Neural cell (in vitro differentiated cells): ENCODE data around the gene ARHGEF37.

Experiments
- EP300 ChIP-seq: fragments of 450-650 bp; conservative IDR thresholded peaks from 2 replicates; pipeline ENCODE4 v1.6.1; 2014; ENCODE audit warnings: antibody characterized with exemption, mild to moderate bottlenecking, moderate library complexity; ENCODE audit not compliant: poor library complexity, severe bottlenecking
- EZH2 ChIP-seq: fragments of 200-600, 300-800 bp; shearing (Covaris generic), sonication (generic); IDR thresholded peaks from 2 replicates; pipeline ENCODE4 v1.6.1; 2014; ENCODE audit warnings: antibody characterized with exemption, low read length, borderline replicate concordance, mild to moderate bottlenecking; ENCODE audit not compliant: insufficient read depth, poor library complexity, severe bottlenecking
- POLR2AphosphoS5 ChIP-seq: IDR thresholded peaks from 2 replicates; pipeline ENCODE4 v1.6.1; 2012
- TAF1 ChIP-seq: IDR thresholded peaks from 2 replicates; pipeline ENCODE4 v1.6.1; 2012; ENCODE audit warnings: low read depth
- TF ChIP-seq, protein P1 (sequence below): fragments of 450-650 bp; IDR thresholded peaks from 2 replicates; pipeline ENCODE4 v1.5.1; 2014; ENCODE audit warnings: antibody characterized with exemption, mild to moderate bottlenecking, moderate library complexity; ENCODE audit not compliant: poor library complexity, severe bottlenecking
- TF ChIP-seq, protein P2 (sequence below): IDR thresholded peaks from 2 replicates; pipeline ENCODE4 v1.6.1; 2012; ENCODE audit warnings: borderline replicate concordance

DNA sequence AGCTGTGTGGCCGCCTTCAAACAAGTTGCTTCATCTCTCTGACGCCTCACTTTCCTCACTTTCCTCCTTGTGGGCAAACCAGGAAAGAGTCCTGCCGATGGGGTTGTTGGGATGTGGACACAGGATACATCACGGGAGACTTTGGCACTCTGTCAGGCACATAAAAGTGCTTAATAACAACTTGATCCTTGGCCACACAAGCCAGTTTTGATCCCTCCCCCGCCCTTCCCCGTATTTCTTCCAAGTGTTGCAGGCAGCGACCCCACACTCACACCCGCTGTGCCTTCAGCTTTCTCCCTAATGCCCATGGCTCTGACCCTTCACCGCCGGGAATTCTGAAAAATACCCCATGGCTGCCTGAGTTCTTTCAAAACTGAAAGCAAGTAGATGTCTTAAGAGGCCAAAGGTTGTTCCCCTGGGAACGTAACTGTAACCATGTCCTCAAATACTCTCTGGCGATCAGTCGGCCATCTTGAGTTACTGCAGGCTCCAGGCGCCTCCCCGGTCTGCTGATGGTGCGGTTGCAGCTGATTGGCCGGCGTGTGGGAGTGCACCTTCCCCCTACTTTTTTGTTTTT, 59.8 kb downstream of the ARHGEF37 start:
- TF ChIP-seq, protein P1, sequence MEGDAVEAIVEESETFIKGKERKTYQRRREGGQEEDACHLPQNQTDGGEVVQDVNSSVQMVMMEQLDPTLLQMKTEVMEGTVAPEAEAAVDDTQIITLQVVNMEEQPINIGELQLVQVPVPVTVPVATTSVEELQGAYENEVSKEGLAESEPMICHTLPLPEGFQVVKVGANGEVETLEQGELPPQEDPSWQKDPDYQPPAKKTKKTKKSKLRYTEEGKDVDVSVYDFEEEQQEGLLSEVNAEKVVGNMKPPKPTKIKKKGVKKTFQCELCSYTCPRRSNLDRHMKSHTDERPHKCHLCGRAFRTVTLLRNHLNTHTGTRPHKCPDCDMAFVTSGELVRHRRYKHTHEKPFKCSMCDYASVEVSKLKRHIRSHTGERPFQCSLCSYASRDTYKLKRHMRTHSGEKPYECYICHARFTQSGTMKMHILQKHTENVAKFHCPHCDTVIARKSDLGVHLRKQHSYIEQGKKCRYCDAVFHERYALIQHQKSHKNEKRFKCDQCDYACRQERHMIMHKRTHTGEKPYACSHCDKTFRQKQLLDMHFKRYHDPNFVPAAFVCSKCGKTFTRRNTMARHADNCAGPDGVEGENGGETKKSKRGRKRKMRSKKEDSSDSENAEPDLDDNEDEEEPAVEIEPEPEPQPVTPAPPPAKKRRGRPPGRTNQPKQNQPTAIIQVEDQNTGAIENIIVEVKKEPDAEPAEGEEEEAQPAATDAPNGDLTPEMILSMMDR, result no peak
- no peak for TF ChIP-seq TAF1
- TF ChIP-seq, protein P2, sequence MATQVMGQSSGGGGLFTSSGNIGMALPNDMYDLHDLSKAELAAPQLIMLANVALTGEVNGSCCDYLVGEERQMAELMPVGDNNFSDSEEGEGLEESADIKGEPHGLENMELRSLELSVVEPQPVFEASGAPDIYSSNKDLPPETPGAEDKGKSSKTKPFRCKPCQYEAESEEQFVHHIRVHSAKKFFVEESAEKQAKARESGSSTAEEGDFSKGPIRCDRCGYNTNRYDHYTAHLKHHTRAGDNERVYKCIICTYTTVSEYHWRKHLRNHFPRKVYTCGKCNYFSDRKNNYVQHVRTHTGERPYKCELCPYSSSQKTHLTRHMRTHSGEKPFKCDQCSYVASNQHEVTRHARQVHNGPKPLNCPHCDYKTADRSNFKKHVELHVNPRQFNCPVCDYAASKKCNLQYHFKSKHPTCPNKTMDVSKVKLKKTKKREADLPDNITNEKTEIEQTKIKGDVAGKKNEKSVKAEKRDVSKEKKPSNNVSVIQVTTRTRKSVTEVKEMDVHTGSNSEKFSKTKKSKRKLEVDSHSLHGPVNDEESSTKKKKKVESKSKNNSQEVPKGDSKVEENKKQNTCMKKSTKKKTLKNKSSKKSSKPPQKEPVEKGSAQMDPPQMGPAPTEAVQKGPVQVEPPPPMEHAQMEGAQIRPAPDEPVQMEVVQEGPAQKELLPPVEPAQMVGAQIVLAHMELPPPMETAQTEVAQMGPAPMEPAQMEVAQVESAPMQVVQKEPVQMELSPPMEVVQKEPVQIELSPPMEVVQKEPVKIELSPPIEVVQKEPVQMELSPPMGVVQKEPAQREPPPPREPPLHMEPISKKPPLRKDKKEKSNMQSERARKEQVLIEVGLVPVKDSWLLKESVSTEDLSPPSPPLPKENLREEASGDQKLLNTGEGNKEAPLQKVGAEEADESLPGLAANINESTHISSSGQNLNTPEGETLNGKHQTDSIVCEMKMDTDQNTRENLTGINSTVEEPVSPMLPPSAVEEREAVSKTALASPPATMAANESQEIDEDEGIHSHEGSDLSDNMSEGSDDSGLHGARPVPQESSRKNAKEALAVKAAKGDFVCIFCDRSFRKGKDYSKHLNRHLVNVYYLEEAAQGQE, result no peak
- no peak for TF ChIP-seq POLR2AphosphoS5
- TF ChIP-seq EZH2, result no peak
- no peak for TF ChIP-seq EP300
